Sigmoid colon (tissue), 4 donors: ENCODE data around the gene SLC17A1.

Experiments
- EP300 ChIP-seq, 4 donors: sonication (generic); formaldehyde crosslinking; IDR thresholded peaks; one replicate each; pipeline ENCODE4 v1.6.1; 2017; ENCODE audit warnings: antibody characterized with exemption in 4 of 4
- TF ChIP-seq, protein P1 (sequence below), 4 experiments: fragments of 450-650 bp in 3 of 4; fragments of 200-600 bp in 1 of 4; IDR thresholded peaks; one replicate each; pipeline ENCODE4 v1.5.1; 2016 to 2019; ENCODE audit warnings: antibody characterized with exemption in 4 of 4, mild to moderate bottlenecking in 3 of 4, moderate library complexity in 2 of 4

GRCh38 chr6:25829375-25829774 is 2.5 kb downstream of the SLC17A1 start:
- TF ChIP-seq, protein P1, sequence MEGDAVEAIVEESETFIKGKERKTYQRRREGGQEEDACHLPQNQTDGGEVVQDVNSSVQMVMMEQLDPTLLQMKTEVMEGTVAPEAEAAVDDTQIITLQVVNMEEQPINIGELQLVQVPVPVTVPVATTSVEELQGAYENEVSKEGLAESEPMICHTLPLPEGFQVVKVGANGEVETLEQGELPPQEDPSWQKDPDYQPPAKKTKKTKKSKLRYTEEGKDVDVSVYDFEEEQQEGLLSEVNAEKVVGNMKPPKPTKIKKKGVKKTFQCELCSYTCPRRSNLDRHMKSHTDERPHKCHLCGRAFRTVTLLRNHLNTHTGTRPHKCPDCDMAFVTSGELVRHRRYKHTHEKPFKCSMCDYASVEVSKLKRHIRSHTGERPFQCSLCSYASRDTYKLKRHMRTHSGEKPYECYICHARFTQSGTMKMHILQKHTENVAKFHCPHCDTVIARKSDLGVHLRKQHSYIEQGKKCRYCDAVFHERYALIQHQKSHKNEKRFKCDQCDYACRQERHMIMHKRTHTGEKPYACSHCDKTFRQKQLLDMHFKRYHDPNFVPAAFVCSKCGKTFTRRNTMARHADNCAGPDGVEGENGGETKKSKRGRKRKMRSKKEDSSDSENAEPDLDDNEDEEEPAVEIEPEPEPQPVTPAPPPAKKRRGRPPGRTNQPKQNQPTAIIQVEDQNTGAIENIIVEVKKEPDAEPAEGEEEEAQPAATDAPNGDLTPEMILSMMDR (IDR thresholded peaks at IDR 0.05) = no peak
- no peak for TF ChIP-seq EP300 (IDR thresholded peaks at IDR 0.05)
